GM23338 (cell line): ENCODE measurements around the gene KLK5.

Experiments used
- CTCF ChIP-seq, 2 experiments: fragments of 200-600 bp in 1 of 2; sonication (generic) in 1 of 2; conservative IDR thresholded peaks; 2 replicates each; pipeline versions ENCODE4 v1.5.1 to v1.6.1; 2016 to 2017; ENCODE audit warnings: antibody characterized with exemption in 2 of 2, low read depth in 2 of 2, mild to moderate bottlenecking in 2 of 2, moderate library complexity in 1 of 2
- EZH2 ChIP-seq: fragments of 200-600 bp; sonication (generic); IDR thresholded peaks from one replicate; pipeline ENCODE4 v1.8.0; 2017; ENCODE audit warnings: antibody characterized with exemption, mild to moderate bottlenecking, low read depth; ENCODE audit not compliant: unreplicated experiment
- EZH2phosphoT487 ChIP-seq: fragments of 200-600 bp; sonication (generic); IDR thresholded peaks from one replicate; pipeline ENCODE4 v1.8.1; 2018; ENCODE audit warnings: antibody characterized with exemption; ENCODE audit not compliant: unreplicated experiment
- NANOG ChIP-seq: IDR thresholded peaks from 2 replicates; pipeline ENCODE4 v1.6.1; 2016; ENCODE audit warnings: antibody characterized with exemption, borderline replicate concordance
- POLR2AphosphoS5 ChIP-seq: IDR thresholded peaks from 2 replicates; pipeline ENCODE4 v1.6.1; 2016; ENCODE audit warnings: antibody characterized with exemption, low read depth
- REST ChIP-seq: IDR thresholded peaks from one replicate; pipeline ENCODE4 v1.6.1; 2018; ENCODE audit warnings: antibody characterized with exemption; ENCODE audit not compliant: unreplicated experiment
- STAT1 ChIP-seq: IDR thresholded peaks from one replicate; pipeline ENCODE4 v1.6.1; 2016; ENCODE audit warnings: antibody characterized with exemption; ENCODE audit not compliant: unreplicated experiment

- no peak for TF ChIP-seq EZH2
- TF ChIP-seq CTCF (conservative IDR thresholded peaks at IDR 0.05; ENCODE audit: low read depth in 2 of 2) = no peak
- no peak for TF ChIP-seq REST
- TF ChIP-seq POLR2AphosphoS5 = no peak
- no peak for TF ChIP-seq NANOG
- TF ChIP-seq EZH2phosphoT487 = no peak
- no peak for TF ChIP-seq STAT1
Observed at GRCh38 chr19:50992666-50993035, 39.8 kb upstream of the KLK5 start.
